SIG-M5 treated with dmso at 0.1 percent for 504 hours (cell line): ENCODE data around the gene GMNN.
"Not testable (repeated sequence)": the region's sequence is repeated elsewhere in the genome, so short reads cannot be mapped to it uniquely, and the experiment has no call there.

Experiments
- DNase-seq: peaks from one replicate; lab custom pipeline; 2025; ENCODE audit not compliant: unreplicated experiment; lab: John Stamatoyannopoulos, UW

The GMNN gene

GRCh38 chr6:24761193-24761835 is 13.4 kb upstream of the GMNN start:
- DNase-seq, result no peak

- DNase-seq, result no peak
Observed at GRCh38 chr6:24761851-24762250, 12.9 kb upstream of the GMNN start.

- DNase-seq, result no peak
Observed at GRCh38 chr6:24763578-24763977, 11.2 kb upstream of the GMNN start.

GRCh38 chr6:24764833-24765828 is 9.6 kb upstream of the GMNN start:
- DNase-seq, result not testable (repeated sequence)

- not testable (repeated sequence) for DNase-seq
Observed at GRCh38 chr6:24765968-24766367, 8.8 kb upstream of the GMNN start.

GRCh38 chr6:24766680-24767462 is 7.9 kb upstream of the GMNN start:
- peak; percentile 29 for DNase-seq

- no peak for DNase-seq
Observed at GRCh38 chr6:24768361-24768760, 6.4 kb upstream of the GMNN start.

GRCh38 chr6:24775520-24776058 is 852 bp downstream of the GMNN start:
- no peak for DNase-seq

- DNase-seq, result no peak
Observed at GRCh38 chr6:24777227-24777626, 2.5 kb downstream of the GMNN start.

GRCh38 chr6:24778121-24778520 is 3.4 kb downstream of the GMNN start:
- DNase-seq, result no peak

GRCh38 chr6:24778878-24779277 is 4.1 kb downstream of the GMNN start:
- no peak for DNase-seq

GRCh38 chr6:24779416-24780016 is 4.8 kb downstream of the GMNN start:
- no peak for DNase-seq

- DNase-seq, result no peak
Observed at GRCh38 chr6:24780206-24780605, 5.5 kb downstream of the GMNN start.

GRCh38 chr6:24788031-24788665 is 13.4 kb downstream of the GMNN start:
- DNase-seq, result no peak

GRCh38 chr6:24795106-24795505 is 20.4 kb downstream of the GMNN start:
- DNase-seq, result no peak

GRCh38 chr6:24796616-24797290 is 22.0 kb downstream of the GMNN start:
- no peak for DNase-seq

- DNase-seq, result no peak
Observed at GRCh38 chr6:24797596-24798216, 23.0 kb downstream of the GMNN start.

- no peak for DNase-seq
Observed at GRCh38 chr6:24798740-24799540, 24.2 kb downstream of the GMNN start, which contains the start of gene ARMH2. Gene ARMH2 (minus strand): TSS chr6:24798917. CDS start chr6:24798857, 60 bp downstream.
